BE2C (cell line): Measurements from ENCODE around the gene CDCA7L.

ENCODE experiments used
- DNase-seq: peaks from one replicate; pipeline ENCODE4 v3.0.0-alpha.2; 2020
- H3K27me3 ChIP-seq: fragments of 250-450 bp; sonication (Bioruptor Pico); 2 replicates; pipeline ENCODE4 v1.5.1; 2020; ENCODE audit warnings: mild to moderate bottlenecking
- H3K36me3 ChIP-seq: fragments of 250-450 bp; sonication (Bioruptor Pico); 2 replicates; pipeline ENCODE4 v1.5.1; 2020; ENCODE audit warnings: mild to moderate bottlenecking
- H3K4me1 ChIP-seq: fragments of 250-450 bp; sonication (Bioruptor Pico); 2 replicates; pipeline ENCODE4 v1.5.1; 2020
- H3K4me3 ChIP-seq: 2 replicates; pipeline ENCODE4 v1.5.1; 2011; ENCODE audit warnings: low read depth, low read length
- H3K9me3 ChIP-seq: fragments of 250-450 bp; sonication (Bioruptor Pico); 2 replicates; pipeline ENCODE4 v1.5.1; 2020
- TF ChIP-seq, protein P1 (sequence below): IDR thresholded peaks from 2 replicates; pipeline ENCODE4 v1.5.1; 2012; ENCODE audit warnings: mild to moderate bottlenecking, low read depth, low read length

Gene CDCA7L

DNA sequence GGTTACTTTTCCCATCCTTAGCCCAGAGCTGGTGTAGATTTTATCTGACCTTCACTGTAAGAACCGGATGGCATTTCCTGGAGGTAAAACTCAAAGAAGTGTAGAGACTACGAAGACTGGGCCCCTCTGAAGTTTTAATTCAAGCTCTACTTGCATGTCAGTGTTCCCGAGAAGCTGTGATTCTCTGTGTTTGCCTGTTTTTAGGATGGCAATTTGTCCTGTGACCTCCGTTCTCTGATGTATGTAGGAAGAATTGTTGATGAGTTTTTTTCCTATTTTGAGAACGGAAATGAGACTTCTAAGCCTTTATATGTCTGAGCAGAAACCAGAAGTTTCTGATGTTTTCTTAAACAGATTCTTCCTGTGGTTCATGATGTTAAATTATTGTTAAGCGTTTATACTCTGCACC is 94.1 kb downstream of the CDCA7L start:
- no peak for DNase-seq
- Histone ChIP-seq H3K4me1 (no peaks in the 10 kb centered on the region), H3K27me3 (peaks cover 6% of the 10 kb centered on the region; the same call in 1 of the 2 replicates)

More for the DNA sequence above, 94.1 kb downstream of the CDCA7L start:
- no peaks in the 10 kb centered on the region for H3K36me3 ChIP-seq
- TF ChIP-seq, protein P1, sequence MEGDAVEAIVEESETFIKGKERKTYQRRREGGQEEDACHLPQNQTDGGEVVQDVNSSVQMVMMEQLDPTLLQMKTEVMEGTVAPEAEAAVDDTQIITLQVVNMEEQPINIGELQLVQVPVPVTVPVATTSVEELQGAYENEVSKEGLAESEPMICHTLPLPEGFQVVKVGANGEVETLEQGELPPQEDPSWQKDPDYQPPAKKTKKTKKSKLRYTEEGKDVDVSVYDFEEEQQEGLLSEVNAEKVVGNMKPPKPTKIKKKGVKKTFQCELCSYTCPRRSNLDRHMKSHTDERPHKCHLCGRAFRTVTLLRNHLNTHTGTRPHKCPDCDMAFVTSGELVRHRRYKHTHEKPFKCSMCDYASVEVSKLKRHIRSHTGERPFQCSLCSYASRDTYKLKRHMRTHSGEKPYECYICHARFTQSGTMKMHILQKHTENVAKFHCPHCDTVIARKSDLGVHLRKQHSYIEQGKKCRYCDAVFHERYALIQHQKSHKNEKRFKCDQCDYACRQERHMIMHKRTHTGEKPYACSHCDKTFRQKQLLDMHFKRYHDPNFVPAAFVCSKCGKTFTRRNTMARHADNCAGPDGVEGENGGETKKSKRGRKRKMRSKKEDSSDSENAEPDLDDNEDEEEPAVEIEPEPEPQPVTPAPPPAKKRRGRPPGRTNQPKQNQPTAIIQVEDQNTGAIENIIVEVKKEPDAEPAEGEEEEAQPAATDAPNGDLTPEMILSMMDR: no peak
- H3K9me3 ChIP-seq: no peaks in the 10 kb centered on the region
- no peak overlapping the region for H3K4me3 ChIP-seq
